SK-N-MC (cell line): ENCODE results near the gene ATXN7.

Experiments
- EZH2 ChIP-seq: fragments of 200-600 bp; sonication (generic); IDR thresholded peaks from one replicate; pipeline ENCODE4 v1.6.1; 2017; ENCODE audit warnings: antibody characterized with exemption
- POLR2AphosphoS5 ChIP-seq: IDR thresholded peaks from 2 replicates; pipeline ENCODE4 v1.6.1; 2012; ENCODE audit warnings: mild to moderate bottlenecking, low read depth, low read length, borderline replicate concordance

GRCh38 chr3:63874769-63875168, 11.1 kb downstream of the ATXN7 start:
- TF ChIP-seq EZH2: no peak
- TF ChIP-seq POLR2AphosphoS5: no peak
